K562 (cell line): ENCODE results near the gene PTCH2. TPM values are rescaled to one million over a fixed set of nuclear protein-coding genes. Genes with fewer than 3 reads are reported as not detected.

Source experiments
- BRCA1 ChIP-seq, 2 experiments: fragments of 450-650 bp in 1 of 2; sonication (generic) in 1 of 2; formaldehyde crosslinking in 1 of 2; IDR thresholded peaks; 2 replicates each; pipeline versions ENCODE4 v1.5.0 to v1.6.1; 2017 to 2020; ENCODE audit warnings: mild to moderate bottlenecking in 1 of 2, missing genetic modification reagents in 1 of 2
- CUX1 ChIP-seq: fragments of 200-800 bp; sonication (Bioruptor generic); IDR thresholded peaks from 2 replicates; pipeline ENCODE4 v1.6.1; 2016; ENCODE audit warnings: missing genetic modification characterization, missing compliant biosample characterization
- FOXO4 ChIP-seq: fragments of 450-650 bp; formaldehyde crosslinking; IDR thresholded peaks from 2 replicates; pipeline ENCODE4 v1.4.0; 2020; ENCODE audit warnings: mild to moderate bottlenecking, moderate library complexity
- HNRNPLL ChIP-seq: fragments of 200-400 bp; formaldehyde crosslinking; IDR thresholded peaks from 2 replicates; pipeline ENCODE4 v1.6.1; 2017; ENCODE audit warnings: low read length, low read depth, mild to moderate bottlenecking; ENCODE audit not compliant: poor library complexity, severe bottlenecking
- KLF6 ChIP-seq: fragments of 250-450 bp; sonication (Bioruptor Pico); IDR thresholded peaks from 2 replicates; pipeline ENCODE4 v1.4.0; 2020; ENCODE audit warnings: mild to moderate bottlenecking, moderate library complexity, borderline replicate concordance
- NFRKB ChIP-seq: fragments of 450-650 bp; IDR thresholded peaks from 2 replicates; pipeline ENCODE4 v1.6.1; 2016; ENCODE audit warnings: low read depth
- NR2C2 ChIP-seq, 2 experiments: fragments of 200-800 bp in 1 of 2; sonication (Bioruptor generic) in 1 of 2; sonication (generic) in 1 of 2; formaldehyde crosslinking in 1 of 2; IDR thresholded peaks; 2 replicates each; pipeline versions ENCODE4 v1.6.1 to v1.8.0; 2016 to 2022; ENCODE audit warnings: mild to moderate bottlenecking in 1 of 2, missing compliant biosample characterization in 1 of 2, missing genetic modification characterization in 1 of 2, missing genetic modification reagents in 1 of 2
- NRF1 ChIP-seq, 2 experiments: fragments of 450-650 bp; IDR thresholded peaks in 1 of 2; conservative IDR thresholded peaks in 1 of 2; 2 replicates each; pipeline ENCODE4 v1.6.1; 2014; ENCODE audit warnings: mild to moderate bottlenecking in 2 of 2
- PHB2 ChIP-seq: fragments of 450-650 bp; IDR thresholded peaks from 2 replicates; pipeline ENCODE4 v1.6.1; 2017; ENCODE audit warnings: low read depth
- PHF8 ChIP-seq: fragments of 200-600 bp; sonication (generic); IDR thresholded peaks from 2 replicates; pipeline ENCODE4 v1.6.1; 2012; ENCODE audit warnings: mixed run types, mild to moderate bottlenecking, inconsistent platforms, low read length, moderate library complexity, borderline replicate concordance
- polyA plus RNA-seq, 8 experiments: library from polyadenylated mRNA; depleted of rRNA in 4 of 8; stranded (reverse) in 5 of 8; unstranded in 3 of 8; fragments of >200 nt; fragmentation: Nextera tagmentation in 2 of 8; fragmentation: Illumina TruSeq in 1 of 8; extraction: Ambion mirVana in 2 of 8; extraction: Trizol in 1 of 8; gene quantifications; 2 replicates each; pipeline versions ENCODE4 v1.2.1 to v1.2.3, GENCODE V29; 2011 to 2014; ENCODE audit warnings: inconsistent platforms in 1 of 8, missing spikeins in 1 of 8
- total RNA-seq, 7 experiments: library from RNA; depleted of rRNA in 6 of 7; stranded (reverse); fragments of >200 nt in 6 of 7; fragmentation: Illumina TruSeq in 2 of 7; extraction: Trizol in 2 of 7; gene quantifications; 2 replicates each; pipeline versions ENCODE4 v1.2.1 to v1.2.3, GENCODE V29; 2011 to 2021; ENCODE audit warnings: low replicate concordance in 1 of 7
- TF ChIP-seq, protein P1 (sequence below): fragments of 250-450 bp; sonication (Bioruptor Pico); IDR thresholded peaks from 2 replicates; pipeline ENCODE4 v1.4.0; 2020; ENCODE audit warnings: mild to moderate bottlenecking, moderate library complexity
- TF ChIP-seq, protein P2 (sequence below): sonication (generic); formaldehyde crosslinking; IDR thresholded peaks from 2 replicates; pipeline ENCODE4 v1.8.1; 2023; ENCODE audit warnings: mild to moderate bottlenecking, missing genetic modification reagents
- TF ChIP-seq, protein P3 (sequence below): fragments of 450-650 bp; formaldehyde crosslinking; IDR thresholded peaks from 2 replicates; pipeline ENCODE4 v1.4.0; 2022; ENCODE audit warnings: mild to moderate bottlenecking, moderate library complexity

Gene PTCH2
- total and polyA plus RNA-seq, 9 of the 15 experiments (the other 6 are each of a cell fraction or from before 2014, with no cell fraction given), result 0.15 to 27.3 (median 0.48) TPM; not detected in 1

DNA sequence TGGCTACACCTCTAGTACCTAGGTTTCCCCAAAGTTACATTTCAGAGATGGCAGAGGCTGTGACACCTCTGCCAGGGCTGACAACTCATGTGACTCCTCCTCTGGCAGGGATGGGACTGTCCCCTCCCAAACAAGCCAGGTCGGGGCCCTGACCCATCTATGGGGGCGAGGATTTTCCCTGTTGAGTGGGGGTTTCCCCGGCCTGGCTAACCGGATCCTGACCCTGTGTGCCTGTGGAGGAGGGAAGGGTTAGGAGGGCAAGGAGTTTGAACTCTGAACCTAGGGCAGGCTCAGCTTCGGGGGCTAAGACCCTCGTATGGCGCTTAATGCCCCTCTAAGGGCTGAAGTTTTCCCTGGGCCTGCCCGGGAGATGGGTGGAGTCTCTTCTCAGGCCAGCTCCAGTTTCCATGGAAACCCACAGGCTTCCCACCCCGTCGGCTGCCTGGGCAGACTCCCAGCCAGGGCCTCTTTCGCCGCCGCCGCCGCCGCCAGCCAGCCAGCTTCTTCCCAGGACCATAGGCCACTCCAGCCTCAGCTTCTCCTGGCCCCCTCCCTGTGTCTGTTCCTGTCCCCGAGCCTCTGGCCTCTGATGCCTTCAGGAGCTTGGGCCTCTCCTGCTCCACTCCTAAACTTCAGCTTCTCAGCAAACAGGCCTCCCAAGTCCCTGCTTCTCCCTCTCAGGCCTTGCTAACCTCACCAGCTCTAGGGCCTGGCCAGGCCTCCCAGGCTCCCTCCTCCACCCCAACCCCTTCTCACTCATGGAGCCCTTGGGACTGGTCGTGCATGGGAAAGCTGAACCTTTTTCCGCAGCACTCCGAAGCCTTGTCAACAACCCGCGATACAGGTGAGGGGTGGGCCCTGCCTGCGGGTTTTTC lies 34.8 kb downstream of the PTCH2 start, which contains the start of gene BTBD19 (continued):
- TF ChIP-seq, protein P1, sequence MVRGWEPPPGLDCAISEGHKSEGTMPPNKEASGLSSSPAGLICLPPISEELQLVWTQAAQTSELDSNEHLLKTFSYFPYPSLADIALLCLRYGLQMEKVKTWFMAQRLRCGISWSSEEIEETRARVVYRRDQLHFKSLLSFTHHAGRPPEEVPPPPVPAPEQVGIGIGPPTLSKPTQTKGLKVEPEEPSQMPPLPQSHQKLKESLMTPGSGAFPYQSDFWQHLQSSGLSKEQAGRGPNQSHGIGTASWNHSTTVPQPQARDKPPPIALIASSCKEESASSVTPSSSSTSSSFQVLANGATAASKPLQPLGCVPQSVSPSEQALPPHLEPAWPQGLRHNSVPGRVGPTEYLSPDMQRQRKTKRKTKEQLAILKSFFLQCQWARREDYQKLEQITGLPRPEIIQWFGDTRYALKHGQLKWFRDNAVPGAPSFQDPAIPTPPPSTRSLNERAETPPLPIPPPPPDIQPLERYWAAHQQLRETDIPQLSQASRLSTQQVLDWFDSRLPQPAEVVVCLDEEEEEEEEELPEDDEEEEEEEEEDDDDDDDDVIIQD (CRISPR knock-in tag), result peak; percentile 45; the same call in 1 of the 2 replicates
- TF ChIP-seq NR2C2 (CRISPR knock-in tag; IDR thresholded peaks at IDR 0.05), result no peak; the same call in 1 of the 2 replicates
- TF ChIP-seq NR2C2 (tag; IDR thresholded peaks at IDR 0.05), result peak; percentile 65; the same call in 1 of the 2 replicates
- TF ChIP-seq NRF1 (conservative IDR thresholded peaks at IDR 0.05 in 1 of 2, IDR thresholded peaks at IDR 0.05 in 1 of 2), result no peak
- TF ChIP-seq CUX1 (CRISPR knock-in tag), result no peak
- TF ChIP-seq KLF6, result peak; percentile 31; the same call in 1 of the 2 replicates
- TF ChIP-seq PHF8, result peak; percentile 57; the same call in 1 of the 2 replicates
- TF ChIP-seq HNRNPLL, result no peak
- no peak for TF ChIP-seq BRCA1 (IDR thresholded peaks at IDR 0.05)
- TF ChIP-seq BRCA1 (CRISPR knock-in tag; IDR thresholded peaks at IDR 0.05), result no peak
- 0 out of 2 replicates have a peak, but pooled peaks have one; percentile 10 for TF ChIP-seq PHB2
- TF ChIP-seq NFRKB, result peak; percentile 95
- no peak; the same call in 1 of the 2 replicates for TF ChIP-seq FOXO4 (CRISPR knock-in tag)
- TF ChIP-seq, protein P2, sequence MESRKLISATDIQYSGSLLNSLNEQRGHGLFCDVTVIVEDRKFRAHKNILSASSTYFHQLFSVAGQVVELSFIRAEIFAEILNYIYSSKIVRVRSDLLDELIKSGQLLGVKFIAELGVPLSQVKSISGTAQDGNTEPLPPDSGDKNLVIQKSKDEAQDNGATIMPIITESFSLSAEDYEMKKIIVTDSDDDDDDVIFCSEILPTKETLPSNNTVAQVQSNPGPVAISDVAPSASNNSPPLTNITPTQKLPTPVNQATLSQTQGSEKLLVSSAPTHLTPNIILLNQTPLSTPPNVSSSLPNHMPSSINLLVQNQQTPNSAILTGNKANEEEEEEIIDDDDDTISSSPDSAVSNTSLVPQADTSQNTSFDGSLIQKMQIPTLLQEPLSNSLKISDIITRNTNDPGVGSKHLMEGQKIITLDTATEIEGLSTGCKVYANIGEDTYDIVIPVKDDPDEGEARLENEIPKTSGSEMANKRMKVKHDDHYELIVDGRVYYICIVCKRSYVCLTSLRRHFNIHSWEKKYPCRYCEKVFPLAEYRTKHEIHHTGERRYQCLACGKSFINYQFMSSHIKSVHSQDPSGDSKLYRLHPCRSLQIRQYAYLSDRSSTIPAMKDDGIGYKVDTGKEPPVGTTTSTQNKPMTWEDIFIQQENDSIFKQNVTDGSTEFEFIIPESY (CRISPR knock-in tag), result 0 out of 2 replicates have a peak, but pooled peaks have one; percentile 43
- TF ChIP-seq, protein P3, sequence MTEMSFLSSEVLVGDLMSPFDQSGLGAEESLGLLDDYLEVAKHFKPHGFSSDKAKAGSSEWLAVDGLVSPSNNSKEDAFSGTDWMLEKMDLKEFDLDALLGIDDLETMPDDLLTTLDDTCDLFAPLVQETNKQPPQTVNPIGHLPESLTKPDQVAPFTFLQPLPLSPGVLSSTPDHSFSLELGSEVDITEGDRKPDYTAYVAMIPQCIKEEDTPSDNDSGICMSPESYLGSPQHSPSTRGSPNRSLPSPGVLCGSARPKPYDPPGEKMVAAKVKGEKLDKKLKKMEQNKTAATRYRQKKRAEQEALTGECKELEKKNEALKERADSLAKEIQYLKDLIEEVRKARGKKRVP (CRISPR knock-in tag), result peak; percentile 71
